ENCODE measurements around the gene ATP8A2. TPM values are rescaled to one million over a fixed set of nuclear protein-coding genes. Genes with fewer than 3 reads are reported as not detected.

The ATP8A2 gene
- total RNA-seq, 1 experiment from 2014 or later: not detected

- no peak overlapping the region for H3K27ac ChIP-seq (ENCODE audit: low read length)
- H3K27me3 ChIP-seq (ENCODE audit: control insufficient read depth, insufficient read depth, low read length): no peaks in the 10 kb centered on the region; the same call in none of the 2 replicates
- in situ Hi-C loops (cut with HindIII; ENCODE audit: low pct_unique_long_range_greater_than_20kb, low sequenced_read_pairs) (no loop called here), intact Hi-C loops (cut with micrococcal nuclease; ENCODE audit: unreplicated experiment) (no loop called here)
- H3K4me3 ChIP-seq (ENCODE audit: low read depth in 2 of 2, low read length in 2 of 2): no peak overlapping the region
- BruUV-seq (replicated peaks): no TSS peak
- CTCF ChIA-PET: no interaction called here
- DNase-seq (ENCODE audit: low read depth, low spot score) (no peak), ATAC-seq (no peak)
- TF ChIP-seq SIN3A (IDR thresholded peaks at IDR 0.05; ENCODE audit: borderline replicate concordance, insufficient read depth, low read depth, low read length) (no peak), TCF7L2 (IDR thresholded peaks at IDR 0.05; ENCODE audit: low read depth, low read length) (no peak), POLR2AphosphoS5 (IDR thresholded peaks at IDR 0.05; ENCODE audit: low read depth, low read length) (no peak), REST (IDR thresholded peaks at IDR 0.05; ENCODE audit: insufficient read depth in 1 of 2, low read depth in 2 of 2, low read length in 1 of 2) (no peak), CTCF (IDR thresholded peaks at IDR 0.05) (no peak)
- POLR2A ChIA-PET: no interaction called here
- H3K4me1 ChIP-seq (ENCODE audit: control insufficient read depth, insufficient read depth, low read length): no peaks in the 10 kb centered on the region
- no peaks in the 10 kb centered on the region for H3K9me3 ChIP-seq (ENCODE audit: control insufficient read depth, insufficient read depth, low read depth, low read length)
- no peaks in the 10 kb centered on the region for H3K36me3 ChIP-seq (ENCODE audit: control insufficient read depth, insufficient read depth, low read length)
These were observed 13.1 kb downstream of the ATP8A2 start for GRCh38 chr13:25384758-25385410.

- CTCF ChIA-PET: no interaction called here
These were observed 20.2 kb downstream of the ATP8A2 start for GRCh38 chr13:25391932-25392331.

More at GRCh38 chr13:25391932-25392331, 20.2 kb downstream of the ATP8A2 start:
- Histone ChIP-seq H3K27ac (ENCODE audit: low read length) (no peak overlapping the region), H3K4me3 (ENCODE audit: low read depth in 2 of 2, low read length in 2 of 2) (no peak overlapping the region), H3K9me3 (ENCODE audit: control insufficient read depth, insufficient read depth, low read depth, low read length) (no peaks in the 10 kb centered on the region), H3K4me1 (ENCODE audit: control insufficient read depth, insufficient read depth, low read length) (no peaks in the 10 kb centered on the region), H3K27me3 (ENCODE audit: control insufficient read depth, insufficient read depth, low read length) (no peaks in the 10 kb centered on the region; the same call in 1 of the 2 replicates), H3K36me3 (ENCODE audit: control insufficient read depth, insufficient read depth, low read length) (no peaks in the 10 kb centered on the region)
- intact Hi-C loops (cut with micrococcal nuclease; ENCODE audit: unreplicated experiment): no loop called here
- ATAC-seq (no peak), DNase-seq (ENCODE audit: low read depth, low spot score) (no peak)
- TF ChIP-seq SIN3A (IDR thresholded peaks at IDR 0.05; ENCODE audit: borderline replicate concordance, insufficient read depth, low read depth, low read length): no peak
- TF ChIP-seq CTCF (IDR thresholded peaks at IDR 0.05): no peak
- no peak for TF ChIP-seq TCF7L2 (IDR thresholded peaks at IDR 0.05; ENCODE audit: low read depth, low read length)
- no peak for TF ChIP-seq REST (IDR thresholded peaks at IDR 0.05; ENCODE audit: insufficient read depth in 1 of 2, low read depth in 2 of 2, low read length in 1 of 2)
- no peak for TF ChIP-seq POLR2AphosphoS5 (IDR thresholded peaks at IDR 0.05; ENCODE audit: low read depth, low read length)
- no TSS peak for BruUV-seq (replicated peaks)
- POLR2A ChIA-PET: no interaction called here
- in situ Hi-C loops (cut with HindIII; ENCODE audit: low pct_unique_long_range_greater_than_20kb, low sequenced_read_pairs): no loop called here

Measured in Panc1 (cell line).